Fibroblast of skin of back (primary cell): Measurements from ENCODE around the gene ZNF48.
A peak's percentile ranks its signal among the peaks of the same experiment; 100 is the strongest.

ENCODE experiments used
- DNase-seq: peaks from one replicate; pipeline ENCODE4 v3.0.0-alpha.2; 2013

The ZNF48 gene

DNA sequence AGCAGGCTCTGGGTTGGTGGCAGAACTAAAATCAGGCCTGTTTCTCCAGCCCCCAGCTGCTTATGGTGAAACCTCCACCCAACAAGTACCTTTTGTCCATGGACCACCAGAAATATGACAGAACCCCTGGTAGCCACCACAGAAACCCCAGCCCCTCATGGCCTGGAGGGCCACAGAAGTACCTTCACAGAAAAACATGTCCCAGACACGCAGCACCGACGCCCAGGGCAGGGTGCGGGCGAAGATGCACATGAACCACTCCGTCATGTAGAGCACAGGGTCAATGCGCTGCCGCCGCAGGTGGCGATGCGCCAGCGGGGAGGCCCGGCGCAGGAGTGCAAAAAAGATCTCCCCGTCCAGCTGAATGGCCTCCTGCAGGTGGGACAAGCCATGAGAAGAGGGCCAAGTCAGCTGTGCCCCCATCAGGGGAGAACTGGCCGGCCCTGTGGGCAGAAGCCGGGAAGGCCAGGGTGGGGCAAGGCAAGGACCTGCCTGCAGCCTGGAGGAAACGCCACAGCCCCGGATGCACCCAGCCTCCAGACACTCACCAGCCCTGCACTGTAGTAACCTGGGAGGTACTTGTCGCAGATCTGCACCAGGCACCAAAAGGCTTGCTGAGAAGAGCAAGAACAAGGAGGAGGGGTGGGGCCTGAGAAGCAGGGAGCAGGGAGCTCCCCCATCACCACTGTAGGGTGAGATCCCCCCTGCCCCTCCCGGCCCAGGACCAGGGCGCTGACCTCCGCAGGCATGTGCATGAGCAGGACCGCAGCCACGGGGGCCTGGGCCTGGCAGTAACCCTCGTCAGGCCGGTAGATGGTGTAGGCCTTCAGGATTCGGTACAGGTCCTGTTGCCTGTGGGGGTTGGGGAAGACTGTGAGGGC, 36.0 kb upstream of the ZNF48 start:
- no peak for DNase-seq

DNA sequence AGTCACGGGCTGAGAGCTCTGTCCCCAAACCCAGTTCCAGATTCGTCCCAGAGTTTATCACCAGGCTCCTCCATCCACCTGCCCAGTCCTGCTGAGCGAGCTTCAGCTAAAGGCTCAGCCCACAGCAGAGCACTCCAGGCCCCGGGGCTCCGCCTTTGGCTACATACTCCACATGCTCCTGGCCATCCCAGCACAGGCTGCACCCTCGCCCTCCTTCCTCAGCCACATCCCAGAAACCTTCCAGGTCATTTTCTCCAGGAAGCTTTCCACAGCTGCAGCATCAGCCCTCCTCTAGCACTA, 35.4 kb upstream of the ZNF48 start:
- DNase-seq, result no peak

DNA sequence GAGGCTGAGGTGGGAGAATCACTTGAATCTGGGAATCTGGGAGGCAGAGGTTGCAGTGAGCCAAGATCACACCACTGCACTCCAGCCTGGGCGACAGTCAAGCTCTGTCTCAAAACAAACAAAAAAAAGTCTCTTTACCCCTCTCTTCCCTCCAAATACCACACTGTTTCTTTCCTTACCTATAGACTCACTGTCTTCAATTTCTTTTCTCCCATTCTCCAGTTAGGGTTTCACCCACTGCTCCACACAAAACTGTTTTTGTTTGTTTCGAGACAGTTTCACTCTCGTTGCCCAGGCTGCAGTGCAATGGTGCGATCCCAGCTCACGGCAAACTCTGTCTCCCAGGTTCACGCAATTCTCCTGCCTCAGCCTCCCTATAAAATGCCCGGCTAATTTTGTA, 34.0 kb upstream of the ZNF48 start:
- DNase-seq, result no peak

DNA sequence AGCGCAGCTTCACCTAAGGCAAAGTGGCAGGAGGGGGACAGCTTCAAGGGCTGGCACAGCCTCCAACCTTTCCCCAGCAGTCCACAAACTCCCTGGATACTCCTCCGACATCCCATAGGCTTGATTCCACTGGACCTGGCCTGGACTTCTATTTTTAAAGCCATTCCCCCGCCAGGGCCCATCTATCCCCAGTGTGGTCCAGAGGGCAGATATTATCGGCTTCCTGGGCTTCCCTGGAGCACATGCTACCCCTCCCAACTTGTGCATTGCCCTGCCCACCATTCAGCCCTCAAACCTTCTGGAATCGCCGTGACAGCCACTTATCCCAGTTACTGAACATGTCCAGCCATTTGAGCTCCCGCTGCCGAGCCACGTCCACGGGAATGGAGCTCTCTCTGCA, 30.0 kb upstream of the ZNF48 start:
- no peak for DNase-seq

DNA sequence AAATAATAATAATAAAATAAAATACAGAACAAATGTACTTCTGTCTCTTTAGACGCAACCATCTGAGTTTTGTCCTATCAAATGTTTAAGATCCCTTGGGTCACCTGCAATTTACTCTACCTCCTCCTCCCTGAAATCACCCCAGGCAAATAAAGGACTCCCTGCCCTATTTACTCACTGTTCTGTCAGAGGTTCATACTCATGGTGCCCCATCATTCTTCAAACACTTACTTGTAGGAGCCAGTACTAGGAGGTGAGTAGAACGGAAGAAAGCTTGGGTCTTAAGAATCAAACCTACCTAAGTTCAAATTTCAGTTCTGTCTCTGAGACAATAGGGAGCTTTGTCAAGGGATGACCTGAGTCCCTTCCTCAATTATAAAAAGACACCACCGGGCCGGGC, 28.7 kb upstream of the ZNF48 start:
- no peak for DNase-seq

DNA sequence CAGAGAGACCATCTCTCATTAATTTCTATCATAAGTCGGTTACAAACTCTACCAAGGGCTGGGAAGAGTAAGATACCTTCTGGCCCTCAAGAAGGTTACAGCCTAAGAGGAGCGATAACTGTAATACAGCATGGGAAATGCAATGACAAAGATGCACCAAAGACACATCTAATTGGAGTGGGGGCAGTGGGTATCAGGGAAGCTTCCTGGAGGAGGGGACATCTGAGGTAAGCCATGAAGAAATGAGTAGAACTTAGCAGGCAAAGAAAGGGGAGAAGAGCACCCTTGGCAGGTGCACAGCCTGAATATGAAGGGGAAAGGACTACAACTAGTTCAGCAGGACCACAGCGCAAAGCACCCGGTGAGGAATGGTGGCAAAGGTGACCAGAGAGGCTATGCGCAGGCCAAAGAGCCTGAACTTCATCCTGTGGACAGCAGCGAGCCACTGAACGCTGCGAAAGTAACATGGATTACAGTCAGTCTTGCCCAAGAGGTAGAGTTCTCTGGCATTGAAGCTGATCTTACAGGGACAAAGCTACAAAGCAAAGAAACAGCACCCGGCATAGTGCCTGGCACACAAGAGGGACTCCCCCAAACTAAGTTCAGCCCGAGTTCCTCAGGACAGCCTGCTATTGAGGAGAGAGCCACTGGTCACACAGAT, 27.7 kb upstream of the ZNF48 start:
- DNase-seq, result no peak

DNA sequence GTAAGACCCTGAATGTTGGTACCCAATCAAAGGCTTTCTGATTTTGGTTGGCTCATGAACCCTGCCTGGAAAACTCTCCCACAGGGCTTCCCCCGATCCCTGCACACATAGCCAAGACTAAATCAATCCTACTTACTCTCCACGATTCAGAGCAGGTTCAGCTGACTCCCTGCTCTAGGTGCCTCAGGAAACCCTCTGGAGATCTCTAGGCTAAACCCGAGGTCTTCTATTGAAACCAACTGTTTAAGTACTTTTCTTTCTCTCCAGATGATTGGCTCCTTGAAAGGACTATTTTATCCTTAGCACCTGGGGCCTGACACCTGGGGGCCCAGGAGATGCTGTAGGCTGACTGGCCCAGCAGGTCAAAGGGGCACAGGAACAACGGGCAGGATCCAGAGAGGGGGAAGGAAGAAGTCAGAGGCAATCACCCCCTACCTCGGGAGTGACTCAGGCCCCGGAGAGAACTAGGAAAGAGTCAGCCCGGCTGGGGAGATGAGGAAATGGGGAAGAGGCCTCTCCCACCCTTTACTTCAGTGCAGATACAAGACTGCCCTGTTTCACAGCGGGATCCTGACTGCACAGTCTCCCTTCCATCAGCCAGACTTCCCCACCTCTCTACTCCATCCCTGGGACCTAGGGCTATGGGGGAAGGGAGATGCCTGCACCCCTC, 27.0 kb upstream of the ZNF48 start:
- DNase-seq, result peak; percentile 71

DNA sequence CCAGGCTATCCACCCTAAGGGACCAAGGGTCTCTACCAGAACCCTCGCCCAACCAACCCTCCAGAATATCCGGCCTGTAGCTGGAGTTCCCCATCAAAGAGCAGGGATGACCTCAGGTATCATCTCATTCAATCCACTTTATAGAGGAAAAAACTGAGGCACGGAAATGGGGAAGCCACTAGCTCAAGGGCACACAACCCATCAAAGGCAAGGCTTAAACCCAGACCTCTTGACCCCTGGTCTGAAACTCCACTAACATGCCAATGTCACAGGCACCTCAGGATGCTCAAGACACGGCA, 26.5 kb upstream of the ZNF48 start:
- DNase-seq, result no peak

DNA sequence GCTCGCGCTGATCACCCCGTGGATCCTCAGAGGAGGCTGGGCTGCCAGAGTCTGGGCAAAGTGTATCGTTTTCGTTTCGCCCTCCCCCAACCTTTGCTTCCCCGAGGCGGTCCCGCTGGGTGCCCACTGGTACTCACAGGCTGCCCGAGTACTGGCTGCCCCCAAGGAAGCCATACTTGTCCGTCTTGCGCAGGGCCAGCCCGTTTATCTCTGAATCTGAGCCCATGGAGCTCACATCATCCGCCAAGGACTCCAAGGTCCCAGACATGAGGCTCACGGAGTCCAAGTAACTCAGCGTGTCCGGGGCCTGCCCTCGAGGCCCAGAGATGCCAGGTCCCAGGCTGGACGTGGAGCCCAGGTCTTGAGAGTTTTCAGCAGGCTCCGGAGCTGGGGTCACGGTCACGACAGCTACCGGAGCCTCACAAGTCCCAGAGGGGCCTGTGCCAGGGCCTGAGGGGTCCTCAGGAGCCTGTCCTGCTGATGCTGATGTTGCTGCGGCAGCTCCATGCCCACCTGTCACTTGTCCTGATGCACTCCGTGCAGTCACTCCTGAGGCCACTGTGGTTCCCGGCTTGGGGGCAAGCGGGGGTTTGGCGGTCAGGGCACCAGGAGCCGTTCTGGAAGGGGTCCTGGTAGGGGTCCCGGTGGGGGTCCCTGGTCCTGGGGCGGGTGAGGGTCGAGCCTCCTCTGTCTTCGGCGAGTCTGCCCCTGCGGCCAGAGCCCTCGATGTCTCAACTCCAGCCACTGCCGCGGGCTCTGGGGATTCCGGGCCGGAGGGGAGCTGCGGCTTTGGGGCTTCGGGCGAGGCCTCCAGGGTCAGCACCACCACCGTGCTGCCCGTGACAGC, 25.9 kb upstream of the ZNF48 start:
- no peak for DNase-seq

DNA sequence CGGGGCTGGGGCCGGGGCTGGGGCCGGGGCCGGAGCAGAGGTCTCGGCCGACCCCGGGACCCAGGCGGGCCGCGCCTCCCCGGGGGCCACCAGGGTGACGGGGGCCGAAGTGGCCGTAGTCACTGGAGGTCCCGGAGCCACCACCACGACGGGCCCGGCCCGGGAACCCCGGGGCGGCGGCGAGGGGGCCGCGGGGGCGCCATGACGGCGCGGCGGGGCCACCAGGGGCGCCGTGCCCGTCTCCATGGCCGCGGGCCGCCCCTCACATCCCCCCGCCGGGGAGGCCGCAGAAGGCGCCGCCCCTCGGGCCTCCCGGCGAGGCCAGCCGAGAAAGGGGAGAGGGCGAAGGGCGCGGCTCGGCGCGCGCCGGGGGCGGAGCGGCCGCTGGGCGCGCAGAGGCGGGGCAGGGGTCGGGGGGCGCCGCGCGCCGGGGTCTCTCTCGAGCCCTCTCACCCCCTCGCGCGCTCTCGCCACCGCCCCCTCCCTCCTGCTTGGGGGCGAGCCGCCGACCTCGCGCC, 25.2 kb upstream of the ZNF48 start:
- no peak for DNase-seq

DNA sequence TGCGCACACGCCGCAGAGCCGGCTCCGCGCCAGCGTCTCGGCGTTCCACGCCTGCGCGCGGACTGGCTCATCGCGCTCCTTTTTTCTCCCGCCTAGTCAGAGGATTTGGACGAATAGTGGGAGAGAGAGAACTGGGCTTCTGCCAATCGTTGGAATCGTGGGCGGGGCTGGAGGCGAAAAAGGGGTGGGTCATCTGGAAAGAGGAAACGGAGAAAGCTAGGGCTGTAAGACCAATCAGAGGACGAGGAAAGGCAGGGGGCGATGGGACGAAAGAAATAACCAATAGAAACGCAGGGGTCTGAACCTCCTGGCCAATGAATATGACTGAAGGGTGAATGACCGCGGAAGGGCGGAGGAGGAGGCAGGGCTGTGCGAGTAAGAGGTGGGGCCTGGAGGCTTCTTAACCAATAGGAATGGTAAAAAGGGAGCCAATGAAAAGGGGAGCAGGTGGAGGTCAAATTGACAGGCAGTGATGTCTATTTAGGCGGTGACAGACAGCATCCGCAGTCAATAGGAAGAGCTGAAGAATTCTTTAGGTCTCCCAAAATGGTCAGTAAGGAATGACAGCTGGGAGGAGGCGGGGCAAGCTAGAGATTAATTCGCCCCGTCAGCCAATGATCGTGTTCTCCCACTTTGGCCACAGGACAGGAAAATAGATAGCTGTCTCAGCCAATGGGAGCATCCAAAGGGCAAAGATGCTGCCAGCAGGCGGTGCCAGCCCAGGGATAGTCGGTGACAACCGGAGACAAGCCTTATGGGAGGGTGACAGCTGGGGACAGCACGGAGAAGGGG, 24.6 kb upstream of the ZNF48 start, which contains the start of gene TBC1D10B:
TSS of gene TBC1D10B (minus strand) at position 39 of the 792 bp plus-strand sequence. CDS start 311 bp downstream, outside the sequence.
- peak; percentile 100 for DNase-seq

DNA sequence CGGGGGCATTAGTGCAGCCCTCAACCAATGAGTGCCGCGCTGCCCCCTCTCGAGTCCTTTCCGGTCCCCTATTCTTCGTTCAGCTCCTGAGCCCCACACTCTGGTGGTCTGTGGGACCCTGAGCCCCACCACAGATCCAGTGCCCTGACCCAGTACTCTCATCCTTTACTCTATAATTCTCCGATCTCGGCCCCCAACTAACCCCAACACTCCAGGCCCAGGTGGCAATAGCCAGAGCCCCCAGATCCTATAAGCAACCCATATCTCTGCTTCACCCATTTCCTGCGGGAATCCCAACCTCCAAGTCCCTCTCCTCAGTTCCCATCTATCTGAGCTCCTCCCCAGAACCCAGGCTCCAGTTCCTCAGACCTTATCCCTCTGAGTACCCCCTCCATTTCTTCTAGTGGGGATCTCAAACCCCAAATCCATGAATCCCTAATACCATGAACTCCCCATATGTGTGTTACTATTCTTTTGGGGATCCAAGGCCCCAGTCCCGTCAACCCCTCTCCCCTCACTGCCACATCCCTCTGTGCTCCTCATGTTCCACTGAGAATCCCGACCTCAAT, 23.9 kb upstream of the ZNF48 start:
- no peak for DNase-seq

DNA sequence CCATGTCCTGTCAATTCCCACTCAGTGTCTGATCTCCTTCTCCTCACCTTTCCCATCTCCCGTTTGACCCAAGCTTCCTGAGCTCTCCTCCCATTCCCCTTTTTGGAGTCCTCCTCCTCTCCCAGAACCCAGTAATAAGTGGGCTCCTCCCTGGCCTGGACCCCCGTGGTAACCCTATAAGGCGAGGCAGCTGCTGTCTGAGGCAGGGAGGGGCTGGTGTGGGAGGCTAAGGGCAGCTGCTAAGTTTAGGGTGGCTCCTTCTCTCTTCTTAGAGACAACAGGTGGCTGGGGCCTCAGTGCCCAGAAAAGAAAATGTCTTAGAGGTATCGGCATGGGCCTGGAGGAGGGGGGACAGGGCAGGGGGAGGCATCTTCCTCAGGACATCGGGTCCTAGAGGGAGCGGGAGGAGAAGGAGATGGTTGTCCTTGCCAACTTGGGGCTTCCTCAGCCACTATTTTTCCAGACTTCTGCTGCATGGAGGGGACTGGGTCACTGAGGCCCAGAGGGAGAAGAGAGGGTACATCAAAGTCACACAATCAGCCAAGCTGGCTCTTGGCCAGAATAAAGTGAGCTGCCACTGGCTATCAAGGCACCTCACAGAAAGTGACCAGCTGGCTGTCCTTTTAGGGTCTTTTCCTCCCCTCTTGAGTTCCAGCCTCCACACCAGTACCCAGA, 23.0 kb upstream of the ZNF48 start:
- DNase-seq, result no peak

DNA sequence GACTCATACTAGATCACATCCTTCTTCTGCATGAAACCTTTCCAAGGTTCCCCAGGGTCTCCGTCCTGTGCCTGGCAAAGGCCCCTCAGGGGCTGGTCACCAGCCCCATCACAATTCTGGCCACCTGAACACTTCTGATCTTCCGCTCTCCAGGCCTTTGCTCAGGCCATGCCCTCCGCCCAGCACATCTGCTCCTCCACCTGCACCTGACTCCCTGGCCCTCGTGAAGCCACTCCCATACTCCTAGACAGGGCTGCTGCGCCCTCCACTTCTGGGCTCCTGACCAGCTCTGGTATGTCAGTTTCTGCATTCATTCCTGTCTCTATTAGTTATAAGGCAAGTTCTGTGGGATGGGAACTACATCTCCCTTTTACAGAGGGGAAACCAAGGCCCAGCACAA, 22.5 kb upstream of the ZNF48 start:
- DNase-seq, result no peak

DNA sequence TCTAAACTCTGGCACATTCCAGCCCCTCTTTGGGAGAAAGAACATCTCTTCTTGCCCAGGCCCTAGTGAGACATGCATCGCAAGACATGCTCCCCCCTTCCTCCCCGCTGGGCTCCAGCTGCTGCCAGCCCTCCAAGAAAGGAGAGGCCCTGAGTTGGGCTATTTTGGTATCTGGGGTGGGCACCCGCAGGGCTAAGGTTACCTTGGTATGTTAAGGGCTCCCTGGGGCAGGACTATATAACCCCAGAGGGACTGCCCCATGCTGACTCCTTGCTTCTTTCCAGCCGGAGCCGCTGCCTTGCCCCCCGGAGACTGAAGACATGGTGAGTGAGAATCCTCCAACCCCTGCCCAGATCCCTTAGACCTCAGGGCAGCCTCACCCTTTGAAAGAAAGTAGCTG, 20.7 kb upstream of the ZNF48 start, which contains the start of gene MYL11:
TSS of gene MYL11 (plus strand) at position 265 of the 400 bp plus-strand sequence. CDS start at position 321, 56 bp downstream.
- no peak for DNase-seq

DNA sequence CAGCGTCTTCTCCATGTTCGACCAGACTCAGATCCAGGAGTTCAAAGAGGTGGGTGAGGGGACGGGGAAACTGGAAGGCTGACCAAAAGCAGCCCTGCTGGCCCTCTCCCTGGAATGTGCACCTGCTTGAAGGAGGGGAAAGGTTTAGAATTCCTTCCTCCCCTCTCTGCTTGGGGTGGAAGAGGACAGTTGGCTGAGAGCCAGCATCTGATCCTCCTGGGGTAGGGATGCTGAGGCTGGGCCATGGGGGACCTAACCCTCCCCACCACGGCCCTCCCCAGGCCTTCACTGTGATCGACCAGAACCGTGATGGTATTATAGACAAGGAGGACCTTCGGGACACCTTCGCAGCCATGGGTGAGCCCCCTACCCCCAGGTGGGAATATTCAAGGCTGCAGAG, 19.4 kb upstream of the ZNF48 start:
- no peak for DNase-seq

DNA sequence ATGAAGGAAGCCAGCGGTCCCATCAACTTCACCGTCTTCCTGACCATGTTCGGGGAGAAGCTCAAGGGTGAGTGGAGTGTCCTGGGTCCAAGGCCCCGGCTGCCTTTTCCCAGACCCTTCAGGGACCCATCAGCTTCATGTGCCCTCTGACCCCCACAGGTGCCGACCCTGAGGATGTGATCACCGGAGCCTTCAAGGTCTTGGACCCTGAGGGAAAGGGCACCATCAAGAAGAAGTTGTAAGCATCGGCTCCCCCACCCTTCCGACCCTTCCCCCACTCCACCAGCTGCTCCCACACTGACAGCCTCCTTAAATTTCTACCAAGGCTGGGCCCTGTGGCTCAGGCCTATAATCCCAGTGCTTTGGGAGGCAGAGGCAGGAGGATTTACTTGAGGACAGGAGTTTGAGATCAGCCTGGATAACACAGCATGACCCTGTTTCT, 18.7 kb upstream of the ZNF48 start:
- DNase-seq, result no peak

DNA sequence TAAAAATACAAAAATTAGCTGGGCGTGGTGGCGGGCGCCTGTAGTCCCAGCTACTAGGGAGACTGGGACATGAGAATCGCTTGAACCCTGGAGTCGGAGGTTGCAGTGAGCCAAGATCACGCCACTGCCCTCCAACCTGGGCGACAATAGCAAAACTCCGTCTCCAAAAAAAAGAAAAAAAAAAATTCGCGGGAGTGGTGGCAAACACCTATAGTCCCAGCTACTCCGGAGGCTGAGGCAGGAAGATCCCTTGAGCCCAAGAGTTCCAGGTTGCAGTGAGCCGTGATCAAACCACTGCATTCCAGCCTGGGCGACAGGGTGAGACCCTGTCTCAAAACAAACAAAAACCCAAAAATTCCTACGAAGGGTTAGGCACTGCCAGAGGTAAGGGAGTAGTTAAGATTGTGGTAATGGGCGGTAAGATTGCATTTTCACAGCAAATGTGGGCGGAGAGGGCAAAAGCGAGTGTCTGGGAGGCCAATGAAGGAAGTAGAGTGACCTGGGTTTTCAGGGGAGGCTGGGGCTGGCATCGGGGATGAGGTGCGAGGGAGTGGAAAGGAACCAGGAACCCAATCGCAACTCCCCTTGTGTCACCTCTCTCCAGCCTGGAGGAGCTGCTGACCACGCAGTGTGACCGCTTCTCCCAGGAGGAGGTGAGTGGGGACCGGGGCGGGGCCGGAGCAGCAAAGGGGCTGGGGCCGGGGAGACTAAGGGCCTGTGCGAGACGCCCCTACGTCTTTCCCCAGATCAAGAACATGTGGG, 18.0 kb upstream of the ZNF48 start:
- no peak for DNase-seq

DNA sequence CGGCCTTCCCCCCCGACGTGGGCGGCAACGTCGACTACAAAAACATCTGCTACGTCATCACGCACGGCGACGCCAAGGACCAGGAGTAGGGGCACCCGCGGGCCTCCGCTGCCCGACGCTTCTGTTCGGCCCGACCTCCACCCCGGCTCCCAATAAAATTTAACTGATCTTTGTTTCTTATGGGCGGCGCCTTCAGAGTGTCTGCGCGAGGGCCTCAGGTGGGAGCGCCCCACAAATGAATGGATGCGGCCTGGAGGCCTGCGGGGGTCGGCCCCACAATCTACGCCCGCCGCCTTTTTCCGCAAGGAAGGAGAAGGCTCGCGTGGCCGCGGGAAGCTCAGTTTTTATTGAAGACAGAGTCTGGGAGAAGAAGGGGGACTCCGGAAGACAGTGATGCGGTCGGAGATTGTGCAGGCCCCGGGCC, 17.4 kb upstream of the ZNF48 start:
- peak; percentile 89 for DNase-seq
